SK-N-MC (cell line): ENCODE data around the gene MYT1.

Source experiments
- FOXP2 ChIP-seq: optimal IDR thresholded peaks from 2 replicates; pipeline ENCODE3; 2011; ENCODE audit warnings: mild to moderate bottlenecking, moderate library complexity; ENCODE audit not compliant: insufficient read depth; ENCODE audit errors: extremely low read length, control extremely low read depth
- POLR2AphosphoS5 ChIP-seq: IDR thresholded peaks from 2 replicates; pipeline ENCODE4 v1.6.1; 2012; ENCODE audit warnings: mild to moderate bottlenecking, low read depth, low read length, borderline replicate concordance

DNA sequence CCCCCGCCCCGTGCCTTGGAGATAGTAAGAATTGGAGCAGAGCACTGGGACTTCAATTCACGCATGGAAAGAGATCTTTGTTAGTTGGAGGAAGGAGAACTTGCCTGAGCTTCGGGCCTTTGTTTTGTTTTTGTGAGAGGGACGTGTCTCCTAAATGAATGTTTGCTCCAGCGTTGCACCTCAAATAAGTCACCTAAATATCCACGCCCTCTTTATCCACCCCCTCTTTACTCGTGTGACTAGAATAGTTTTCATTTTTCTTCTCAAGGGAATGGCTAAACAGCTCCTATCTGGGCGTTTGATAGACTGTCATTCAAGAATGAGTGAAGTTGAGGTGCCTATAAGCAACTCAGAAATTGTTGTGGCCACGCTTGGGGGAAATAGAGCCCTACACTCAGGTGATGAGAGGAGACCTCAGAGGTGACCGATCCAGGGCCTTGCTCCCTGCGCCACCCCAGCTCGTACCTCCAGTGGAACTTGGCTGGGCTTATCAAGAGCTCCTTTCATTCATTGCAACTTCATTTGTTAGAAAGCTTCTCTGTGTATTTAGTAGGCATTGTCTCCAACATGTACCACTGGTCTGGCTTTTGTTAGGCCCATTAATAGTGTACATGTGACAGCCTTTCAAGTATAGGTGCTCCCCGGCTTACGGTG is 92.2 kb downstream of the MYT1 start:
- TF ChIP-seq POLR2AphosphoS5 = no peak
- no peak for TF ChIP-seq FOXP2
